Keratinocyte (primary cell): ENCODE results near the gene CMIP.

ENCODE experiments used
- EZH2 ChIP-seq: IDR thresholded peaks from one replicate; pipeline ENCODE4 v1.6.1; 2012; ENCODE audit warnings: inconsistent platforms, mild to moderate bottlenecking, low read length, moderate library complexity
- TF ChIP-seq, protein P1 (sequence below), 3 experiments: IDR thresholded peaks in 1 of 3; conservative IDR thresholded peaks in 1 of 3; optimal IDR thresholded peaks in 1 of 3; 2 replicates in 2 of 3; 3 replicates in 1 of 3; pipeline versions ENCODE3 to v1.5.1; 2011; ENCODE audit warnings: low read length in 3 of 3, mild to moderate bottlenecking in 3 of 3, moderate library complexity in 2 of 3, control low read depth in 1 of 3, inconsistent platforms in 1 of 3; ENCODE audit not compliant: insufficient read depth in 2 of 3; ENCODE audit errors: extremely low read depth in 1 of 3

DNA sequence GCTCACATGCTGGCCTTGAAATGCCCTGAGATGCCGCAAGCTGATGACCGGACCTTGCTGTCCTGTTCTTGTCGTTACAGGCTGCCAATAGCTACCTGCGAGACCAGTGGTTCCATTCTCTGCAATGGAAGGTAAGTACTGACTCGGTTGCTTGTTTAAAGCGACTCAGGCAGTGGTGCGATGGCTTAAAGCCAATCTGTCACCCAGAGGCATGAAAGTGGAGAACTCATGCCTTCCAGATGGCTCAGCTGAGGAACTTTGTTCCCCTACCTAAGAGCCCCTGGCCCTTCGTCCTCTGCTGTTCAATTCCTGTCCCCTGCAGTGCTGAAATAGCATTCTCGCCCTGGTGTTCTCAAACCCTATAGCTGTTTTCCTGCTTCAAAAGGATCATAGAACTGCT lies 176.2 kb downstream of the CMIP start:
- TF ChIP-seq, protein P1, sequence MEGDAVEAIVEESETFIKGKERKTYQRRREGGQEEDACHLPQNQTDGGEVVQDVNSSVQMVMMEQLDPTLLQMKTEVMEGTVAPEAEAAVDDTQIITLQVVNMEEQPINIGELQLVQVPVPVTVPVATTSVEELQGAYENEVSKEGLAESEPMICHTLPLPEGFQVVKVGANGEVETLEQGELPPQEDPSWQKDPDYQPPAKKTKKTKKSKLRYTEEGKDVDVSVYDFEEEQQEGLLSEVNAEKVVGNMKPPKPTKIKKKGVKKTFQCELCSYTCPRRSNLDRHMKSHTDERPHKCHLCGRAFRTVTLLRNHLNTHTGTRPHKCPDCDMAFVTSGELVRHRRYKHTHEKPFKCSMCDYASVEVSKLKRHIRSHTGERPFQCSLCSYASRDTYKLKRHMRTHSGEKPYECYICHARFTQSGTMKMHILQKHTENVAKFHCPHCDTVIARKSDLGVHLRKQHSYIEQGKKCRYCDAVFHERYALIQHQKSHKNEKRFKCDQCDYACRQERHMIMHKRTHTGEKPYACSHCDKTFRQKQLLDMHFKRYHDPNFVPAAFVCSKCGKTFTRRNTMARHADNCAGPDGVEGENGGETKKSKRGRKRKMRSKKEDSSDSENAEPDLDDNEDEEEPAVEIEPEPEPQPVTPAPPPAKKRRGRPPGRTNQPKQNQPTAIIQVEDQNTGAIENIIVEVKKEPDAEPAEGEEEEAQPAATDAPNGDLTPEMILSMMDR (optimal IDR thresholded peaks at IDR 0.05 in 1 of 3, IDR thresholded peaks at IDR 0.05 in 1 of 3, conservative IDR thresholded peaks at IDR 0.05 in 1 of 3; ENCODE audit: extremely low read depth in 1 of 3, insufficient read depth in 2 of 3, low read length in 3 of 3): no peak
- TF ChIP-seq EZH2: no peak
